ENCODE results near the gene INPP5A.
A peak's percentile ranks its signal among the peaks of the same experiment; 100 is the strongest.

The INPP5A gene

GRCh38 chr10:132542819-132543218, 5.2 kb downstream of the INPP5A start:
- Histone ChIP-seq H3K4me2 (ENCODE audit: insufficient read depth, low read length, poor library complexity, severe bottlenecking) (no peak overlapping the region), H2BK12ac (ENCODE audit: low read length) (no peak overlapping the region), H3K27me3 (ENCODE audit: control insufficient read depth in 3 of 3, insufficient read depth in 3 of 3, low read depth in 1 of 3, low read length in 3 of 3) (no peaks in the 10 kb centered on the region), H3K4me1 (ENCODE audit: control insufficient read depth in 2 of 2, insufficient read depth in 1 of 2, low read depth in 1 of 2, low read length in 2 of 2) (peaks cover 9 to 27% of the 10 kb centered on the region in 2 donors), H2BK5ac (ENCODE audit: low read length) (no peak overlapping the region), H4K8ac (ENCODE audit: low read depth, low read length) (no peak overlapping the region), H3K14ac (ENCODE audit: low read length) (no peak overlapping the region), H2BK15ac (ENCODE audit: low read length) (no peak overlapping the region), H3K36me3 (replicated peaks in 1 of 2; ENCODE audit: control insufficient read depth in 2 of 2, insufficient read depth in 2 of 2, low read length in 2 of 2) (no peaks in the 10 kb centered on the region), H2AK5ac (ENCODE audit: low read depth, low read length) (no peak overlapping the region), H3K4me3 (ENCODE audit: low read length in 2 of 2) (no peak overlapping the region), H4K91ac (ENCODE audit: low read depth, low read length, poor library complexity) (no peak overlapping the region), H3K79me1 (ENCODE audit: low read depth, low read length) (no peaks in the 10 kb centered on the region), H3K27ac (replicated peaks; ENCODE audit: low read length) (no peak overlapping the region), H3K9ac (ENCODE audit: low read depth, low read length, poor library complexity) (no peak overlapping the region), H3K18ac (ENCODE audit: low read length) (no peak overlapping the region), H3K4ac (ENCODE audit: low read length) (no peak overlapping the region), H3K9me3 (replicated peaks in 1 of 2; ENCODE audit: control insufficient read depth in 2 of 2, insufficient read depth in 1 of 2, low read depth in 1 of 2, low read length in 2 of 2) (no peaks in the 10 kb centered on the region), H2AFZ (ENCODE audit: low read length) (no peak overlapping the region), H3K23ac (ENCODE audit: low read depth, low read length, poor library complexity) (no peak overlapping the region), H2BK120ac (ENCODE audit: low read depth, low read length) (no peak overlapping the region)
- DNase-seq (ENCODE audit: low spot score) = no peak
- no CpG with 5 or more reads among the region's 3 CpGs for WGBS, 2 donors (ENCODE audit: extremely low coverage in 2 of 2, insufficient read length in 2 of 2, insufficient replicate concordance in 1 of 2)

DNA sequence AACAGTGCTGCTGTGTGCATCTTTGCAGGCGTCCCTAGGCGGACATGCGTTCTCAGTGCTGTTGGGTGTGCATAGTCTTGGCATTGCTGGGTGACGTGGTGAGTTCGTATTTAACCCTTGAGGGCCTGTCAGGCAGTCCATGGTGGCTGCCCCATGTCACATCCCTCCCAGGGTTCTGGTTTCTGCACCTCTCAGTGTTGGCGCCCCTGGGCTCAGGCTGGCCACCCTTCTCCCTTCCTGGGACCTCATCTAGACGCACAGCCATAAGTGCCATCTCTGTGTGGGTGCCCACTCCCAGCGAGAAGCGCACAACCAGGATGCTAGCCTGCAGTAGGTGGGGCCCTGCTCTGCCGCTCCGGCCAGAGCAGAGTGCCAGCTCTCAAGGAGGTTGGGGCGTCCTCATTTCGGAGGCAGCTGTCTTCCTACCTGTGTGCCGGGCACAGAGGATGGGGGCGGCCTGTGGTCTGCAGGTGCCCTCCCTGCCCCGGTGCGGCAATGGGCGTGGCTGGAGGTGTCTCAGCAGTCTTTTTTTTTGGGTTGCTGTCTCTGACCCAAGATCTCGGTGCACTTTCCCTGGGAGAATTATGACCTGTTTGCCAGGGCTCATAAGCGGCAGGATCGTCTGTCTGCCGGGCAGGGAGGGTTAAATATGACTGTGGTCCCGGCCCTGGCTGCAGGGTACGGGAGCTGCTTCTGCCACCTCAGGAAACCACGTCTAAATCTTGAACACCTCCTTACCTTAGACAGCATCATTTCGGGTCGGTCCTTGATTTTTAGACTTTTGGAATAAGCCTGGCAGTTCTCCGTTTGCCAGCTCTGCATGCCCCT, 6.5 kb downstream of the INPP5A start:
- Histone ChIP-seq H4K91ac (ENCODE audit: low read depth, low read length, poor library complexity) (no peak overlapping the region), H3K36me3 (replicated peaks in 1 of 2; ENCODE audit: control insufficient read depth in 2 of 2, insufficient read depth in 2 of 2, low read length in 2 of 2) (no peaks in the 10 kb centered on the region), H3K79me1 (ENCODE audit: low read depth, low read length) (no peaks in the 10 kb centered on the region), H3K9me3 (replicated peaks in 1 of 2; ENCODE audit: control insufficient read depth in 2 of 2, insufficient read depth in 1 of 2, low read depth in 1 of 2, low read length in 2 of 2) (no peaks in the 10 kb centered on the region), H3K27ac (replicated peaks; ENCODE audit: low read length) (no peak overlapping the region), H3K4me3 (ENCODE audit: low read length in 2 of 2) (no peak overlapping the region), H2BK5ac (ENCODE audit: low read length) (no peak overlapping the region), H3K27me3 (ENCODE audit: control insufficient read depth in 3 of 3, insufficient read depth in 3 of 3, low read depth in 1 of 3, low read length in 3 of 3) (no peaks in the 10 kb centered on the region), H3K9ac (ENCODE audit: low read depth, low read length, poor library complexity) (no peak overlapping the region), H4K8ac (ENCODE audit: low read depth, low read length) (no peak overlapping the region), H3K23ac (ENCODE audit: low read depth, low read length, poor library complexity) (no peak overlapping the region), H3K4me1 (ENCODE audit: control insufficient read depth in 2 of 2, insufficient read depth in 1 of 2, low read depth in 1 of 2, low read length in 2 of 2) (peaks cover 7 to 18% of the 10 kb centered on the region in 2 donors), H3K18ac (ENCODE audit: low read length) (peak overlapping the region; percentile 44), H2BK12ac (ENCODE audit: low read length) (no peak overlapping the region), H2AK5ac (ENCODE audit: low read depth, low read length) (no peak overlapping the region), H3K4me2 (ENCODE audit: insufficient read depth, low read length, poor library complexity, severe bottlenecking) (no peak overlapping the region), H3K14ac (ENCODE audit: low read length) (no peak overlapping the region), H2BK120ac (ENCODE audit: low read depth, low read length) (no peak overlapping the region), H2BK15ac (ENCODE audit: low read length) (no peak overlapping the region), H3K4ac (ENCODE audit: low read length) (no peak overlapping the region), H2AFZ (ENCODE audit: low read length) (no peak overlapping the region)
- WGBS, 2 donors (ENCODE audit: extremely low coverage in 2 of 2, insufficient read length in 2 of 2, insufficient replicate concordance in 1 of 2) = no CpG with 5 or more reads among the region's 28 CpGs
- no peak for DNase-seq (ENCODE audit: low spot score)

GRCh38 chr10:132544744-132545658, 7.4 kb downstream of the INPP5A start:
- no peak overlapping the region for H2BK120ac ChIP-seq (ENCODE audit: low read depth, low read length)
- no CpG with 5 or more reads among the region's 35 CpGs for WGBS, 2 donors (ENCODE audit: extremely low coverage in 2 of 2, insufficient read length in 2 of 2, insufficient replicate concordance in 1 of 2)
- no peak overlapping the region for H3K9ac ChIP-seq (ENCODE audit: low read depth, low read length, poor library complexity)

More at GRCh38 chr10:132544744-132545658, 7.4 kb downstream of the INPP5A start:
- no peak overlapping the region for H4K91ac ChIP-seq (ENCODE audit: low read depth, low read length, poor library complexity)
- no peaks in the 10 kb centered on the region for H3K36me3 ChIP-seq (replicated peaks in 1 of 2; ENCODE audit: control insufficient read depth in 2 of 2, insufficient read depth in 2 of 2, low read length in 2 of 2)
- H3K4me1 ChIP-seq (ENCODE audit: control insufficient read depth in 2 of 2, insufficient read depth in 1 of 2, low read depth in 1 of 2, low read length in 2 of 2) = peaks cover 5 to 11% of the 10 kb centered on the region in 2 donors
- H2AK5ac ChIP-seq (ENCODE audit: low read depth, low read length) = no peak overlapping the region
- no peak overlapping the region for H2BK5ac ChIP-seq (ENCODE audit: low read length)
- no peak overlapping the region for H3K14ac ChIP-seq (ENCODE audit: low read length)
- H2AFZ ChIP-seq (ENCODE audit: low read length) = no peak overlapping the region
- peak overlapping the region; percentile 57 for H3K18ac ChIP-seq (ENCODE audit: low read length)
- no peaks in the 10 kb centered on the region for H3K9me3 ChIP-seq (replicated peaks in 1 of 2; ENCODE audit: control insufficient read depth in 2 of 2, insufficient read depth in 1 of 2, low read depth in 1 of 2, low read length in 2 of 2)
- peaks cover 3% of the 10 kb centered on the region for H3K79me1 ChIP-seq (ENCODE audit: low read depth, low read length)
- no peak for DNase-seq (ENCODE audit: low spot score)
- H3K4me3 ChIP-seq (ENCODE audit: low read length in 2 of 2) = no peak overlapping the region
- H4K8ac ChIP-seq (ENCODE audit: low read depth, low read length) = no peak overlapping the region
- no peak overlapping the region for H3K4ac ChIP-seq (ENCODE audit: low read length)
- no peak overlapping the region for H3K23ac ChIP-seq (ENCODE audit: low read depth, low read length, poor library complexity)
- no peak overlapping the region for H2BK12ac ChIP-seq (ENCODE audit: low read length)
- no peaks in the 10 kb centered on the region for H3K27me3 ChIP-seq (ENCODE audit: control insufficient read depth in 3 of 3, insufficient read depth in 3 of 3, low read depth in 1 of 3, low read length in 3 of 3)
- no peak overlapping the region for H3K27ac ChIP-seq (replicated peaks; ENCODE audit: low read length)
- no peak overlapping the region for H3K4me2 ChIP-seq (ENCODE audit: insufficient read depth, low read length, poor library complexity, severe bottlenecking)
- H2BK15ac ChIP-seq (ENCODE audit: low read length) = no peak overlapping the region

Measured in neuronal stem cell (in vitro differentiated cells).